ENCODE data around the gene ADGRL3. TPM values are rescaled to one million over a fixed set of nuclear protein-coding genes. Genes with fewer than 3 reads are reported as not detected.

Gene ADGRL3
- total RNA-seq, 1 experiment from 2014 or later: not detected

DNA sequence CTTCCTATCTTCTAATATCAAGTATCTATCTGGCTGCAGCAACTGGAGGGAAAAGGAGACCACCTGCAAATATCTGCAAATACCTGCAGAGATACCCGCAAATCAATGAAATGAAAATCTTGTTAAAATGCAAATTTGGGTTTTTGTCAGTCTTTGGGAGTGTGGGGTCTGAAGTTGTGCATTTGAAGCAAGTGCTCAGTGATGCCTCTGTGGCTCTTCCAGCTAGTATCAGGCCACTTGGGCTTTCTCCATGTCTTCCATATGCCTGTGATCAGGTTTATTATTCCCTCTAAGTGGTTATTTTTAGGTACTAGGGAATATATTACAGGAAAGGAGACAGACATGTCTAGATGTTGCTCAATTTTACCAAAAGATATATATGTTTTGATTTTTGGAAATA, 880.3 kb downstream of the ADGRL3 start:
- in situ Hi-C loops (cut with HindIII; ENCODE audit: low pct_unique_long_range_greater_than_20kb, low sequenced_read_pairs): no loop called here
- no peak for DNase-seq (ENCODE audit: low read depth)

DNA sequence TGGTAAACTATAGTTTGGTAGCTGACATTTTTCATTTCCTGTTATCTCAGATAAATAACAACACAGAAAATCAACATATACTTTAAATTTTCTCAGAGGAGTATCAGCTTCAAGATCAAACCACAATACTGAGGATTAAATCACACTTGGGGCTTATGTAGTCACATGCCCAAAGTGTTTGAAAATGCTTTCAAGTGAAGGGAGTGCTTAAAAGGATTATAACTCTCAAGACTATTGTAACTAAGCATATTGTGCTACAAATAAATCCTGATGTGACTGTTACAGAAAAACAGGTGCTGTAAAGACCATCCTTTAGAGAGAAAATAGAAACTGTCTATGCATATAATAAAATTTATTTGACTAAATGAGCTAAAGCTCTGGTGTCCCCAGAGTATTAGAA, 887.6 kb downstream of the ADGRL3 start:
- in situ Hi-C loops (cut with HindIII; ENCODE audit: low pct_unique_long_range_greater_than_20kb, low sequenced_read_pairs): no loop called here
- DNase-seq (ENCODE audit: low read depth): no peak

DNA sequence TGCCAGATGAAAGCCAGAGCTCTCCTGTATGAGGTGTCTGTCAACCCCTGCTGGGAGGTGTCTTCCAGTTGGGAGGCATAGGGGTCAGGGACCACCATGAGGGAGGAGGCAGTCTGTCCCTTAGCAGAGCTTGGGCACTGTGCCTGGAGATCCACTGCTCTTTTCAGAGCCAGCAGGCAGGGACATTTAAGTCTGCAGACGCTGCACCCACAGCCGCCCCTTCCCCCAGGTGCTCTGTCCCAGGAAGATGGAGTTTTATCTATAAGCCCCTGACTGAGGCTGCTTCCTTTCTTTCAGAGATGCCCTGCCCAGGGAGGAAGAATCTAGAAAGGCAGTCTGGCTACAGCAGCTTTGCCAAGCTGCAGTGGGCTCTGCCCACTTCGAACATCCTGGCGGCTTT, 893.6 kb downstream of the ADGRL3 start:
- in situ Hi-C loops (cut with HindIII; ENCODE audit: low pct_unique_long_range_greater_than_20kb, low sequenced_read_pairs): no loop called here
- no peak for DNase-seq (ENCODE audit: low read depth)

DNA sequence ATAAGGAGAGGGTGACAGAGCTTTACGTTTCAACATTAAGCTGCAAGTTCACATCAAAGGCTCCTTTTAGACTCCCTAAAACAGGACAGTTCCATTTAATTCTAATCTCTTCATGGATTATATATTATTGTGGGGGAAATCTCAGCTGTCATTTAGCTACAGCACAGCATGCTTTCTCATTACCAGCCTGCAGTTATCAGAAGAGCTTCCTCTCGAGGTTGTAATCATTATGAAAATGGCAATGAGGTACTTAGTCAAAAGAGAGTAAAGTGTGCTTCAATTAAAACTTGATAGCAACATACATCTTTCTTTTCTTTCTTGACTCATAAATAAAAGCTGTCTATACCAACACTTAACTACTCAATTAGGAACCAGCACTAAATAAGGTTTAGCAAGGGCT, 896.8 kb downstream of the ADGRL3 start:
- no peak for DNase-seq (ENCODE audit: low read depth)
- in situ Hi-C loops (cut with HindIII; ENCODE audit: low pct_unique_long_range_greater_than_20kb, low sequenced_read_pairs): no loop called here

DNA sequence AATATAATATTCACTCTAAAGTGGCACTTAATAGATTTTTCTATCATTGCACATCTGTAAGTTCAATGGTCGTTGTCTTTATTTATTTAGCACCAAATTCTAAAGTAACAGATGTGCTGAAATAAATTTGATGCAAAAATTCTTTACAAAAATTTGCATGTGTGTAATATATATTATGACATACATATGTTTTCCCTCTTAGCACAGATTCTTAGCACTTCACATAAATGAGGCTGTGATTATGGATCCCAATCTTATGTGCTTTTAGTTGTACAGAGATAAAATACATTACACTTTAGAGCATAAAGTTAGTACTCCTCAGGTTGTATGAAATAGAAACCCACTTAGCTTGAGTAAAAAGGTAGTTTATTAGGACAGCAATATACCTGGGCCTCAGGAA, 915.1 kb downstream of the ADGRL3 start:
- no peak for DNase-seq (ENCODE audit: low read depth)
- in situ Hi-C loops (cut with HindIII; ENCODE audit: low pct_unique_long_range_greater_than_20kb, low sequenced_read_pairs): no loop called here

DNA sequence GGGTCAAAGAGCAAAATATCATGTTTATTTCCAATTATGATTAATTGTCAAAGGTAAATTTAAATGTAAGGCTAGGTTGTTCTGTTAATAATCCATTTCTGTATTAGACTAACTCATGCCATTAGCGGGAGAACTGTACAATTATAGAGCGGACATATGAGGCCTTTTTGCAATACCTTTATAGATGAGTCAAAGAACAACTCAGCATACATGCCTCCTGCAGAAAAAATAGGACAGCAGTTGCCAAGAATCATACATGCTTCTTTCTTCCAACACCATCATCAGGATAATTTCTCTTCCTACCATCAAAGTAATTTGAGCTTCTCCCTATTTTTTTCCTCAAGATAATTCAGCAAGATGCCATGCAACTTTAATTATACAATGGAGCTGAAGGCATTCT, 917.8 kb downstream of the ADGRL3 start:
- in situ Hi-C loops (cut with HindIII; ENCODE audit: low pct_unique_long_range_greater_than_20kb, low sequenced_read_pairs): no loop called here
- DNase-seq (ENCODE audit: low read depth): no peak

DNA sequence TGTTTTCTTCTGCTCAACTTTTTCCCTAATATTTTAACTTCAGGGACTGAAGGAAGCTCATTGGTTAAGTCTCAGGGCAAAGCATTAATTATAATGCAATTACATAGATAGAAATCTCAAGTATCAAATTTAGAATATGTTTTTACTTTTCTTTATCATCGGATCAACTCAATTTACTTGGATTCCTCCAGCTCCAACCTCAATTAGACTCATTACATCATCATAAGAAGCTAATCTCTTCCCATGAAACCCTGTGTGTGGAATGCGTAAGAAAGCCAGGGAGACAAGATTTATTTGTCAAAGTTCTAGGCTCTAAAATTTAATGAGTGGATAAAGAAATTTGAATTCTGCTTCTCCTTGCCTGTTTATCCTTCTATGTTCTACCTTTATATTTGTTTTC, 918.4 kb downstream of the ADGRL3 start:
- no peak for DNase-seq (ENCODE audit: low read depth)
- in situ Hi-C loops (cut with HindIII; ENCODE audit: low pct_unique_long_range_greater_than_20kb, low sequenced_read_pairs): no loop called here

DNA sequence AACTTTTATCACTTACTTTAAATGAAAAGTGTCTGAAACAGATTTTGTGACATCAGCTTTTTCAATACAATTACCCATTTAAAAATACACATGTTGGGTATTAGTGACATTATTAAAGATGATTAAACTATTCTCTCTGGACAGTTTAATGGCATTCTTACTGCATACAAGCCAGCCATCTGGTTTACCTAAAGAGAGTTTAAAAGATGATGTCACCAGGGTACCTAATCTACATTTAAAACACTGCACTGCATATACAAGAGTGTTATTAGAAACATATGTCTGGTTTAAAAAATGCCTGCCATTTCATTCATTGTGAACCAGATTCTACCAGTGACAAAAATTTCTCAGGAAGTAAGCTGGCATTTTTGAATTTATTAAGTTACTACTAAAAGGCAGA, 919.1 kb downstream of the ADGRL3 start:
- in situ Hi-C loops (cut with HindIII; ENCODE audit: low pct_unique_long_range_greater_than_20kb, low sequenced_read_pairs): no loop called here
- no peak for DNase-seq (ENCODE audit: low read depth)

DNA sequence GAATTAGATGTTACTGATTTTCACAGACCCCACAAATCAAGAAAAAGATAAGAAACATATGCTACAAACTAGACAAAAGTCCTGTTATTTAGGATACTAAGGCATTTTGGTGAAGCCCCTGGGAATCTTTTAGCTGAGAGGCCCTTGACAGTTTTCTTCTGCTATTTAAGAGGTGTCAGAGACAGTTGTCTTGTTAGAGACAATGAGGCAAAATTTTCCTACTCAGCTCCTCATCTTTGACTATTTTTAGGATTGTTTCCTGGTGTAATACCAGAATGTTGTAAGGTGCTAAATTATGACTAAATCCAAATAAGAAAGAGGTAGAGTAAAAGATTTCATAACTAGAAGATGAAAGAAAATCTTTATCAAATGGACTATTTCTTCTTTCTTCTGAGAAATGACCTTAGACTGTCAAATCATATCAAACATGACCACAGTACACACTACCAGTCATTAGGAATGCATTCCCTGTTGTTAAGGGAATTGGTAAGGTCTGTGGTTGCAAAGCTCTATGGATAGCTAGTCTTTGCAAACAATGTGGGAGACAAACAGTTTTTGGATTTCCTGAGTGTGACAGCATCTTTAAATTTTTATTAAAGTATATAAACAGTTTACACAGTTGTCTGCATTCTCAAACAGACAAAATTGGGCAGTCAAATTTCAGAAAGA, 926.1 kb downstream of the ADGRL3 start:
- in situ Hi-C loops (cut with HindIII; ENCODE audit: low pct_unique_long_range_greater_than_20kb, low sequenced_read_pairs): no loop called here
- DNase-seq (ENCODE audit: low read depth): no peak

Data from Caki2 (cell line).